HepG2 (cell line): ENCODE results near the gene TBCD. TPM values are rescaled to one million over a fixed set of nuclear protein-coding genes. Genes with fewer than 3 reads are reported as not detected.
A peak's percentile ranks its signal among the peaks of the same experiment; 100 is the strongest.

ENCODE experiments used
- ATAC-seq: fragments of 200-7000 bp; cut with Tn5 transposase; 3 replicates; pipeline ENCODE4 v1.9.1; 2020; ENCODE audit warnings: mild to moderate bottlenecking, moderate library complexity
- BruUV-seq: library from RNA; stranded (reverse); fragments of 400-500 nt; replicated peaks from 2 replicates; lab custom pipeline; 2021; lab: Mats Ljungman, UMichigan
- CTCF ChIA-PET: fragments of 300-600 bp; formaldehyde crosslinking; extraction: SDS; loops from one replicate; lab custom pipeline; 2021; ENCODE audit warnings: low total read pairs, inconsistent platforms, low intra/inter-chr PET ratio; lab: Yijun Ruan, JAX
- POLR2A ChIA-PET: fragments of 350-600 bp; sonication (Branson Sonifier 250); formaldehyde crosslinking; loops from one replicate; lab custom pipeline; 2020; ENCODE audit warnings: antibody characterized with exemption, inconsistent platforms; lab: Yijun Ruan, JAX
- DNase-seq: peaks from one replicate; pipeline ENCODE4 v3.0.0-alpha.2; 2015; ENCODE audit warnings: low spot score
- FAIRE-seq: peaks from 3 replicates; lab custom pipeline; 2011; peaks lifted over from hg19 to GRCh38; lab: Jason Lieb, UNC
- H2AFZ ChIP-seq: one replicate; pipeline ENCODE4 v1.6.1; 2011; ENCODE audit warnings: low read length, inconsistent platforms
- H3K27ac ChIP-seq: fragments of 300-600 bp; 3 replicates; pipeline ENCODE4 v1.8.0; 2011; ENCODE audit warnings: mixed run types, mild to moderate bottlenecking, mixed read lengths, low read length, inconsistent platforms; ENCODE audit not compliant: insufficient read depth; ENCODE audit errors: extremely low read length
- H3K27me3 ChIP-seq, 2 experiments: fragments of 200-600 bp in 1 of 2; 2 replicates in 1 of 2; 3 replicates in 1 of 2; pipeline versions ENCODE4 v1.6.0 to v1.8.0; 2011; ENCODE audit warnings: low read length in 2 of 2, mild to moderate bottlenecking in 2 of 2, moderate library complexity in 2 of 2, inconsistent platforms in 1 of 2; ENCODE audit not compliant: insufficient read depth in 2 of 2, control insufficient read depth in 1 of 2
- H3K36me3 ChIP-seq, 2 experiments: fragments of 200-600 bp in 1 of 2; replicated peaks in 1 of 2; 2 replicates in 1 of 2; 3 replicates in 1 of 2; pipeline versions ENCODE4 v1.5.1 to v1.8.0; 2011; ENCODE audit warnings: low read length in 2 of 2, inconsistent platforms in 1 of 2; ENCODE audit not compliant: insufficient read depth in 2 of 2, control insufficient read depth in 1 of 2
- H3K4me1 ChIP-seq: 2 replicates; pipeline ENCODE4 v1.5.1; 2012; ENCODE audit warnings: low read length, inconsistent platforms; ENCODE audit not compliant: insufficient read depth
- H3K4me2 ChIP-seq: 2 replicates; pipeline ENCODE4 v1.6.0; 2011; ENCODE audit warnings: low read depth, low read length, inconsistent platforms
- H3K4me3 ChIP-seq, 3 experiments: fragments of 200-600 bp in 1 of 3; sonication (generic), shearing (Covaris generic) in 1 of 3; replicated peaks in 1 of 3; 2 replicates each; pipeline ENCODE4 v1.5.1; 2011 to 2016; ENCODE audit warnings: low read length in 3 of 3, inconsistent platforms in 2 of 3, low read depth in 2 of 3, mild to moderate bottlenecking in 2 of 3, control low read depth in 1 of 3, mixed read lengths in 1 of 3; ENCODE audit not compliant: insufficient read depth in 1 of 3
- H3K79me2 ChIP-seq: one replicate; pipeline ENCODE4 v1.6.1; 2011; ENCODE audit warnings: low read length, inconsistent platforms; ENCODE audit not compliant: insufficient read depth
- H3K9ac ChIP-seq: 2 replicates; pipeline ENCODE4 v1.6.0; 2011; ENCODE audit warnings: mild to moderate bottlenecking, low read depth, low read length, inconsistent platforms; ENCODE audit not compliant: insufficient read depth
- H3K9me3 ChIP-seq: 2 replicates; pipeline ENCODE4 v1.5.1; 2012; ENCODE audit warnings: mild to moderate bottlenecking, low read length
- H4K20me1 ChIP-seq: 2 replicates; pipeline ENCODE4 v1.6.0; 2011; ENCODE audit warnings: inconsistent platforms, mild to moderate bottlenecking, low read length, moderate library complexity; ENCODE audit not compliant: insufficient read depth
- AGO2 ChIP-seq: fragments of 200-400 bp; formaldehyde crosslinking; optimal IDR thresholded peaks from 2 replicates; pipeline ENCODE3; 2017; ENCODE audit warnings: mild to moderate bottlenecking, low read depth, low read length, moderate library complexity
- ARID2 ChIP-seq: sonication (generic); formaldehyde crosslinking; IDR thresholded peaks from 2 replicates; pipeline ENCODE4 v1.8.1; 2022; ENCODE audit warnings: mild to moderate bottlenecking, missing genetic modification reagents, borderline replicate concordance
- NONO ChIP-seq, 2 experiments: fragments of 450-650 bp in 1 of 2; sonication (generic) in 1 of 2; formaldehyde crosslinking in 1 of 2; IDR thresholded peaks in 1 of 2; conservative IDR thresholded peaks in 1 of 2; 2 replicates each; pipeline versions ENCODE4 v1.6.1 to v1.8.0; 2017 to 2022; ENCODE audit warnings: mild to moderate bottlenecking in 1 of 2, missing genetic modification reagents in 1 of 2, moderate library complexity in 1 of 2
- POGZ ChIP-seq: sonication (generic); formaldehyde crosslinking; IDR thresholded peaks from 2 replicates; pipeline ENCODE4 v1.4.0; 2020; ENCODE audit warnings: mild to moderate bottlenecking, missing genetic modification reagents
- ZC3H4 ChIP-seq: sonication (generic); formaldehyde crosslinking; IDR thresholded peaks from 2 replicates; pipeline ENCODE4 v1.4.0; 2020; ENCODE audit warnings: missing genetic modification reagents, borderline replicate concordance
- ZNF24 ChIP-seq: fragments of 450-650 bp; IDR thresholded peaks from 2 replicates; pipeline ENCODE4 v1.6.1; 2017; ENCODE audit warnings: antibody characterized with exemption, mild to moderate bottlenecking
- ZNF30 ChIP-seq: sonication (generic); formaldehyde crosslinking; IDR thresholded peaks from 2 replicates; pipeline ENCODE4 v1.5.0; 2020; ENCODE audit warnings: mild to moderate bottlenecking, missing genetic modification reagents
- ZNF878 ChIP-seq: sonication (generic); formaldehyde crosslinking; IDR thresholded peaks from 2 replicates; pipeline ENCODE4 v1.8.1; 2023; ENCODE audit warnings: mild to moderate bottlenecking, missing genetic modification reagents, moderate library complexity
- WGBS: methylation state at CpG from one replicate; pipeline ENCODE4 v1.1.6; 2017; ENCODE audit warnings: low lambda C conversion rate; 5-methylcytosine and 5-hydroxymethylcytosine counted together
- in situ Hi-C: cut with HindIII; loops from 2 replicates; pipeline ENCODE4 v1.10.0; 2017; ENCODE audit warnings: low pct_unique_long_range_greater_than_20kb; ENCODE audit not compliant: extremely low pct_ligation_motif_present
- intact Hi-C: fragments of 100-400 bp; cut with micrococcal nuclease; formaldehyde crosslinking; loops from one replicate; pipeline ENCODE4 v1.10.0; 2022; ENCODE audit not compliant: unreplicated experiment
- polyA plus RNA-seq, 8 experiments: library from polyadenylated mRNA; depleted of rRNA in 3 of 8; stranded (reverse) in 7 of 8; unstranded in 1 of 8; fragments of >200 nt; fragmentation: Illumina TruSeq in 4 of 8; extraction: Trizol in 4 of 8; gene quantifications; 2 replicates each; pipeline versions ENCODE4 v1.2.1 to v1.2.3, GENCODE V29; 2011 to 2016; ENCODE audit warnings: low read depth in 4 of 8, missing spikeins in 1 of 8, mixed read lengths in 1 of 8; ENCODE audit not compliant: insufficient read depth in 1 of 8
- total RNA-seq, 5 experiments: library from RNA; depleted of rRNA; stranded (reverse); fragments of >200 nt; fragmentation: Illumina TruSeq; extraction: Trizol; gene quantifications; 2 replicates each; pipeline ENCODE4 v1.2.3, GENCODE V29; 2016; ENCODE audit warnings: low read depth in 1 of 5
- TF ChIP-seq, protein P1 (sequence below): sonication (generic); formaldehyde crosslinking; IDR thresholded peaks from 2 replicates; pipeline ENCODE4 v1.4.0; 2020; ENCODE audit warnings: missing genetic modification reagents

TBCD gene
- total and polyA plus RNA-seq, 2 of the 13 experiments (the other 11 are each of a cell fraction or from before 2014, with no cell fraction given) = 33.9 to 54.8 TPM

GRCh38 chr17:82936768-82937171 lies 184.9 kb downstream of the TBCD start (continued):
- TF ChIP-seq ZC3H4 (no peak), ZNF30 (CRISPR knock-in tag) (no peak), NONO (IDR thresholded peaks at IDR 0.05) (no peak), NONO (CRISPR knock-in tag; conservative IDR thresholded peaks at IDR 0.05) (no peak), POGZ (CRISPR knock-in tag) (no peak), ARID2 (no peak), ZNF878 (no peak)

- Histone ChIP-seq H2AFZ (no peak overlapping the region), H3K79me2 (no peaks in the 10 kb centered on the region), H3K27ac (no peak overlapping the region), H3K36me3 (peaks cover 14 to 71% of the 10 kb centered on the region in 2 experiments), H3K9me3 (no peaks in the 10 kb centered on the region), H3K4me2 (no peak overlapping the region), H3K4me3 (no peak overlapping the region), H4K20me1 (no peaks in the 10 kb centered on the region), H3K27me3 (no peaks in the 10 kb centered on the region), H3K4me1 (no peaks in the 10 kb centered on the region), H3K9ac (no peak overlapping the region)
- CTCF ChIA-PET = no interaction called here
- no peak for DNase-seq
- in situ Hi-C loops (no loop called here), intact Hi-C loops (no loop called here)
- no TSS peak for BruUV-seq
- peak; percentile 11; the same call in 1 of the 3 replicates for ATAC-seq
- FAIRE-seq = no peak
- TF ChIP-seq, protein P1, sequence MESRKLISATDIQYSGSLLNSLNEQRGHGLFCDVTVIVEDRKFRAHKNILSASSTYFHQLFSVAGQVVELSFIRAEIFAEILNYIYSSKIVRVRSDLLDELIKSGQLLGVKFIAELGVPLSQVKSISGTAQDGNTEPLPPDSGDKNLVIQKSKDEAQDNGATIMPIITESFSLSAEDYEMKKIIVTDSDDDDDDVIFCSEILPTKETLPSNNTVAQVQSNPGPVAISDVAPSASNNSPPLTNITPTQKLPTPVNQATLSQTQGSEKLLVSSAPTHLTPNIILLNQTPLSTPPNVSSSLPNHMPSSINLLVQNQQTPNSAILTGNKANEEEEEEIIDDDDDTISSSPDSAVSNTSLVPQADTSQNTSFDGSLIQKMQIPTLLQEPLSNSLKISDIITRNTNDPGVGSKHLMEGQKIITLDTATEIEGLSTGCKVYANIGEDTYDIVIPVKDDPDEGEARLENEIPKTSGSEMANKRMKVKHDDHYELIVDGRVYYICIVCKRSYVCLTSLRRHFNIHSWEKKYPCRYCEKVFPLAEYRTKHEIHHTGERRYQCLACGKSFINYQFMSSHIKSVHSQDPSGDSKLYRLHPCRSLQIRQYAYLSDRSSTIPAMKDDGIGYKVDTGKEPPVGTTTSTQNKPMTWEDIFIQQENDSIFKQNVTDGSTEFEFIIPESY = peak; percentile 38; the same call in 1 of the 2 replicates
- TF ChIP-seq AGO2 (peak; percentile 53), ZNF24 (no peak)
- POLR2A ChIA-PET = no interaction called here
- WGBS = 96% methylated on average over 45 of the region's 53 CpGs
Observed at GRCh38 chr17:82937411-82938371, 185.8 kb downstream of the TBCD start.
